ENCODE data around the gene ATP13A3. TPM values are rescaled to one million over a fixed set of nuclear protein-coding genes. Genes with fewer than 3 reads are reported as not detected.

The ATP13A3 gene
- total RNA-seq, 2 experiments from 2014 or later = 56.3 to 57.0 TPM

DNA sequence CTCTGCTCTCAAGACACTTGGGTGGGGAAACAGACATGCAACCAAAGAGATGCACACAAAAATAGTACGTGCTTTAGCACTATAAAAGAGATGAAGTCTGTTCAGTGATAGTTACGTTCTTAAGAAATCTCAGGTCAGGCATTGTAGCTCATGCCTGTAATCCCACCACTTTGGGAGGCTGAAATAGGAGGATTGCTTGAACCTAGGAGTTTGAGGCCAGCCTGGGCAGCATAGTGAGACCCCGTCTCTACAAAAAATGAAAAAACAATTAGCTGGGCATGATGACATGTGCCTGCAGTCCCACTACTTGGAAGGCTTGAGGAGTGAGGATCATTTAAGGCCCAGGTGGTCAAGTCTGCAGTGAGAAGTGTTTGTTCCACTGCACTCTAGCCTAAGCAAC, 52.3 kb downstream of the ATP13A3 start:
- ATAC-seq (ENCODE audit: low read depth) (no peak), DNase-seq (no peak)
- no peaks in the 10 kb centered on the region for H3K9me3 Mint-ChIP-seq
- peaks cover 30% of the 10 kb centered on the region for H3K36me3 Mint-ChIP-seq
- peaks cover 8% of the 10 kb centered on the region for H3K4me1 Mint-ChIP-seq
- H3K27me3 Mint-ChIP-seq = no peaks in the 10 kb centered on the region
- H3K4me3 Mint-ChIP-seq = no peak overlapping the region
- POLR2A ChIA-PET = no interaction called here
- no peak overlapping the region for H3K27ac Mint-ChIP-seq

DNA sequence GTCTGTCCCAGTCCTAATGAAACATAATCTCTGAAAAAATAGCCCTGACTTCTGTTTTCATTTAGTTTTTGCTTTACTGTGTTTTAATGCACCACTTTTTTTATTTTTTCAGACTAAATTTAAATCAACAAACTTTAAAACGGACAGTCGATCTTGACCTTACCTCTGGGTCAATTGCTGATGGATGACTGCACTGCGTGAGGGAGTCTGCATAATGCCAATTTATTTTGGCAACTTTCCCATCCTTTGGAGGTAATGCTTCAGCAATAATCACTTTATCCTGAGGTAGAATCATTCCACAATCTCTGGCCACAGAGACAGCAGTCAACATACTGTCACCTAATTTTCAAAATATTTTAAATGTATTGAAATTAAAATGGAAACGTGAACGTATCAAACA, 55.2 kb downstream of the ATP13A3 start:
- no peak for DNase-seq
- Mint-ChIP-seq H3K27ac (no peak overlapping the region), H3K9me3 (no peaks in the 10 kb centered on the region), H3K27me3 (no peaks in the 10 kb centered on the region), H3K36me3 (peaks cover 25% of the 10 kb centered on the region), H3K4me3 (no peak overlapping the region), H3K4me1 (peaks cover 1% of the 10 kb centered on the region)
- POLR2A ChIA-PET = no interaction called here
- no peak for ATAC-seq (ENCODE audit: low read depth)

- DNase-seq = no peak
- Mint-ChIP-seq H3K9me3 (no peaks in the 10 kb centered on the region), H3K4me3 (no peak overlapping the region), H3K27me3 (no peaks in the 10 kb centered on the region), H3K4me1 (peaks cover 2% of the 10 kb centered on the region), H3K36me3 (peaks cover 23% of the 10 kb centered on the region), H3K27ac (no peak overlapping the region)
- ATAC-seq (ENCODE audit: low read depth) = no peak
- POLR2A ChIA-PET = no interaction called here
Measured at GRCh38 chr3:194425399-194425798, 61.4 kb downstream of the ATP13A3 start.

DNA sequence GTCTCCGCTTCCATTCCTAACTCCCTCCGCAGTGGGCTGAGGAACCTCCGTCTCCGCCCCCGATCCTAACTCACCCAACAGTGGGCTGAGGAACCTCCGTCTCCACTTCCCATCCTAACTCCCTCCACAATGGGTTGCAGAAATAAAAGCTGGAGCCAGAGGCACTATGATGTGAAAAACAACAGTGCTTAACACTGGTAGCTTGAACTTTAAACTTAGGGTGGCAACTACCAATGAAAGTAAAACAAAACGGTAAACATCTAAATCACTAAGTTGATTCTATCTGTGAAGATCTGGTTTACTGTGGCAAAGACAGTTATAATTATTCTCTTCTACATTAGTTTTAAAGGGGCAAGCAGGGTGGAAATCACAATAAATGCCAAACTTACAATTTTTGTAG, 61.8 kb downstream of the ATP13A3 start:
- Mint-ChIP-seq H3K27me3 (no peaks in the 10 kb centered on the region), H3K9me3 (no peaks in the 10 kb centered on the region), H3K36me3 (peaks cover 23% of the 10 kb centered on the region), H3K4me1 (peaks cover 2% of the 10 kb centered on the region), H3K4me3 (no peak overlapping the region), H3K27ac (no peak overlapping the region)
- POLR2A ChIA-PET = no interaction called here
- DNase-seq (no peak), ATAC-seq (ENCODE audit: low read depth) (no peak)

DNA sequence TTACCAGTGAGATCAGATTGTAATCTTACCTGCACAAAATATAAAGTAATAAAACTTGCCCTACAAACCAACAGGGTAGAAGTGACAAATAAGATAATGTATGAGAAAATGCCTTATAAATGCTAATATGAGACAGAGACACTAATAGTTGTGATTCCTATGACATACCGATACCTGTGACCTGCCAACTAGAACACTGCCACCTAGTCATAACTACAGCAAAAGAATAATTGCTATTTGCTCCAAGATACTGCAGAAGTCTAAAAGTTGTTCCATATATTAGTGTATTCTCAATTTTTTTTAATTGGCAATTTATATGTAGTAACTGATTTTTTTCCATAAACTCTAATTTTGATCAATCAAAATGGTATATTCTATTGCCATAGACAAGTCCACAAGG, 62.4 kb downstream of the ATP13A3 start:
- Mint-ChIP-seq H3K9me3 (no peaks in the 10 kb centered on the region), H3K27me3 (no peaks in the 10 kb centered on the region), H3K36me3 (peaks cover 19% of the 10 kb centered on the region), H3K4me3 (no peak overlapping the region), H3K4me1 (peaks cover 2% of the 10 kb centered on the region), H3K27ac (no peak overlapping the region)
- no peak for DNase-seq
- POLR2A ChIA-PET = no interaction called here
- no peak for ATAC-seq (ENCODE audit: low read depth)

DNA sequence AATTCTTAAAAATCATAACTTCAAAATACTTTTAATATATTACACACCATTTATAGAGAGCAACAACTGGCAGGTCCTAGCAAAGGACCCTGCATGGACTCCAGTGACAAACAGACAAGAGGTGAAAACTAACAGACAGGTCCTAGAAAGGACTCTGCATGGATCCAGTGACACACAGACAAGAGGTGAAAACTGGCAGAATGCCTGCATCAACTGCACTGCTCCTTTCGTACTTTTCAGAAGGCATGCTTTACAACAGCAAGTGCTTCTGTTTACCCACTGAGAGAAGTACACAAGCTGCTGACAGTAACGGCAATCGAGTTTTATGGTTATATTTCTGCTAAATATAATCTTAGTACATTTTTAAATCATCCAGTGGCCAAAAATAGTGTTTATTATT, 63.5 kb downstream of the ATP13A3 start:
- H3K4me1 Mint-ChIP-seq = peaks cover 2% of the 10 kb centered on the region
- H3K27me3 Mint-ChIP-seq = no peaks in the 10 kb centered on the region
- no peaks in the 10 kb centered on the region for H3K9me3 Mint-ChIP-seq
- DNase-seq (no peak), ATAC-seq (ENCODE audit: low read depth) (no peak)
- H3K36me3 Mint-ChIP-seq = peaks cover 18% of the 10 kb centered on the region
- POLR2A ChIA-PET = no interaction called here
- no peak overlapping the region for H3K4me3 Mint-ChIP-seq
- H3K27ac Mint-ChIP-seq = no peak overlapping the region

DNA sequence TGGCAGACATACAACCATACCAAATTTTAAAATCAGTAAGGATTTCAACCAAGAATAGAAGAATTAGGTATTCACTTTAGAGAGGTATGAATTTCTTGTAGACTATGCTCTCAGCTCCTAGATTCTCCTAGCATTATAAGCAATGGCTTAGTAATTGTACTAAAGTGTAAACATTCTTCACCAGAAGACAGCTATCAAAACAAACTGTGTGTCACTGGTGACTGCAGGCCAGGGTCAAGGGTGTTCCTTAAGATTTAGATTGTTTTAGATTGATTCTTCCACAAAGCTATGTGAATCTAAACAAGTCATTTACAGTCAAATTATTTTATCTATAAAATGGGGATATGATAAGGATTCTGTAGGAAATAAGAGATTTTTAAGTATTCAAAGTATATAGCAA, 64.6 kb downstream of the ATP13A3 start:
- Mint-ChIP-seq H3K36me3 (peaks cover 16% of the 10 kb centered on the region), H3K27ac (no peak overlapping the region), H3K27me3 (no peaks in the 10 kb centered on the region), H3K4me3 (no peak overlapping the region), H3K9me3 (no peaks in the 10 kb centered on the region), H3K4me1 (peaks cover 2% of the 10 kb centered on the region)
- no peak for DNase-seq
- ATAC-seq (ENCODE audit: low read depth) = no peak
- POLR2A ChIA-PET = no interaction called here

- Mint-ChIP-seq H3K4me1 (peaks cover 2% of the 10 kb centered on the region), H3K4me3 (no peak overlapping the region), H3K9me3 (no peaks in the 10 kb centered on the region), H3K36me3 (peaks cover 12% of the 10 kb centered on the region), H3K27me3 (no peaks in the 10 kb centered on the region), H3K27ac (no peak overlapping the region)
- DNase-seq (no peak), ATAC-seq (ENCODE audit: low read depth) (no peak)
- POLR2A ChIA-PET = no interaction called here
Measured at GRCh38 chr3:194418671-194419070, 68.1 kb downstream of the ATP13A3 start.

GRCh38 chr3:194407423-194407822, 79.4 kb downstream of the ATP13A3 start:
- Mint-ChIP-seq H3K9me3 (no peaks in the 10 kb centered on the region), H3K4me1 (peaks cover 3% of the 10 kb centered on the region), H3K36me3 (peaks cover 8% of the 10 kb centered on the region), H3K27me3 (no peaks in the 10 kb centered on the region), H3K4me3 (no peak overlapping the region), H3K27ac (no peak overlapping the region)
- DNase-seq (no peak), ATAC-seq (ENCODE audit: low read depth) (no peak)
- POLR2A ChIA-PET = no interaction called here

DNA sequence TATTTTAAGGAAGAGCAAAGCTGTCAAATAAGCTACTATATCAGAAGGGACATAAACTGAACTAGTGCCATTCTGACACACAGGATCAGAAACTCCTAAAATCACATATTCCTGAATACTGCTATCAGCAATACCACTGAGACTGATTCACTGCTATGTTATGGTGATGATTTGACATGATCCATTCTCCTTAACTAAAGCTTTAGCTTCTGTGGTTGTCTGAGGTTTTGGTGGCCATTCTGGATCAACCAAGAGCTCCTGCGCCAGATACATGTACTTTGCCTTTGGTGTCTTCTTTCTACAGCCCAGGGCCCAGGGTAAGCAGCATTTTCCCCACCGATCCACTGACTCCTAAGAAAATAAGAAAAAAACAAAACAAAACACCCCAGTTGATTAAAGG, 81.0 kb downstream of the ATP13A3 start:
- Mint-ChIP-seq H3K36me3 (peaks cover 7% of the 10 kb centered on the region), H3K4me3 (no peak overlapping the region), H3K27ac (no peak overlapping the region), H3K4me1 (peaks cover 3% of the 10 kb centered on the region), H3K27me3 (no peaks in the 10 kb centered on the region), H3K9me3 (no peaks in the 10 kb centered on the region)
- DNase-seq (no peak), ATAC-seq (ENCODE audit: low read depth) (no peak)
- POLR2A ChIA-PET = no interaction called here

GRCh38 chr3:194404365-194405140, 82.2 kb downstream of the ATP13A3 start:
- peaks cover 2% of the 10 kb centered on the region for H3K27me3 Mint-ChIP-seq
- no peak overlapping the region for H3K27ac Mint-ChIP-seq
- no peak overlapping the region for H3K4me3 Mint-ChIP-seq
- no peak for ATAC-seq (ENCODE audit: low read depth)
- H3K36me3 Mint-ChIP-seq = peaks cover 7% of the 10 kb centered on the region
- no peaks in the 10 kb centered on the region for H3K9me3 Mint-ChIP-seq
- no peak for DNase-seq
- POLR2A ChIA-PET = interaction anchor here (0.6 kb wide), 1 partner anchor 18 kb away, joined by 3 read pairs; no protein-coding TSS in a partner anchor
- H3K4me1 Mint-ChIP-seq = peaks cover 8% of the 10 kb centered on the region

- Mint-ChIP-seq H3K9me3 (no peaks in the 10 kb centered on the region), H3K4me1 (peaks cover 28% of the 10 kb centered on the region), H3K36me3 (peaks cover 1% of the 10 kb centered on the region), H3K27ac (no peak overlapping the region), H3K27me3 (peaks cover 2% of the 10 kb centered on the region), H3K4me3 (no peak overlapping the region)
- DNase-seq (no peak), ATAC-seq (ENCODE audit: low read depth) (no peak)
- POLR2A ChIA-PET = no interaction called here
Measured at GRCh38 chr3:194401868-194402329, 84.9 kb downstream of the ATP13A3 start.

DNA sequence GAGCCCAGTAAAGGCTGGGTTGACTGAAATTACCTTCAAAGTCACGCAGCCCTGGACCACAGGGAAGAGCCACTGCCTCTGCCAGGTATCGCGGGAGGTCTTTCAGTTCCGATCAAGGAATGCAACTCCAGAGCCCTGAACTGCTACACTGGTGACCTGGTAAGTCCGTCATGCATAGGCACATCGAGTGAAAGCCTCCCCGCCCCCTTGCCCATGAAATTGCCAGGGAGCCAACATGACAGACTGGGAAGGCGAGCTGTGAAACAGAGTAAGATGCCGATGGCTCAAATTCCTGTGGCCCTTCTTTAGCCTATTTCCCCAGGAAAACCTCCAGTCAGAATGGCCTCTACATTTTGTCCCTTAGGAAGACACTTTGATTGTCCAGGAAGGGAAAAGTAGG, 85.5 kb downstream of the ATP13A3 start:
- POLR2A ChIA-PET = no interaction called here
- DNase-seq = no peak
- H3K4me3 Mint-ChIP-seq = no peak overlapping the region
- peaks cover 30% of the 10 kb centered on the region for H3K4me1 Mint-ChIP-seq
- ATAC-seq (ENCODE audit: low read depth) = no peak
- H3K36me3 Mint-ChIP-seq = peaks cover 1% of the 10 kb centered on the region
- H3K9me3 Mint-ChIP-seq = no peaks in the 10 kb centered on the region
- H3K27ac Mint-ChIP-seq = no peak overlapping the region
- H3K27me3 Mint-ChIP-seq = peaks cover 2% of the 10 kb centered on the region

DNA sequence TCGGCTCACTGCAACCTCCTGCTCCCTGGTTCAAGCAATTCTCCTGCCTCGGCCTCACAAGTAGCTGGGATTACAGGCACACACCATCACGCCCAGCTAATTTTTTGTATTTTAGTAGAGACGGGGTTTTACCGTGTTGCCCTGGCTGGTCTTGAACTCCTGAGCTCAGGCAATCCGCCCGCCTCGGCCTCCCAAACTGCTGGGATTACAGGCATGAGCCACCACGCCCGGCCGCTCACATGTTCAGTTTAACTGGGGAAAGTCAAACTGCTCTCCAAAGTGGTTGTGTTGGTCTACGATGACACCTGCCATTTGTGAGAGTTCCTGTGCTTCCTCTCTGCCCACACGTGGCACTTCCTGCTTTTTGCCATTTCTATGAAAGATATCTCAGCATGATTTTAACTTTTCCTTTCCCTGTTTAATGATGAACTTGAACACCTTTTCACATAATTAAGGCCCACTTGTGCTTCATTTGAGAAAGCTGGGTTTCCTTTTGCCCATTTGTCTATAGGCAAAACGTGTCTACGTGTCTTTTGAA, 86.9 kb downstream of the ATP13A3 start:
- peak overlapping the region; percentile 51 for H3K27ac Mint-ChIP-seq

More for the DNA sequence above, 86.9 kb downstream of the ATP13A3 start:
- no peak for DNase-seq
- H3K36me3 Mint-ChIP-seq = no peaks in the 10 kb centered on the region
- no peak for ATAC-seq (ENCODE audit: low read depth)
- H3K4me1 Mint-ChIP-seq = peaks cover 40% of the 10 kb centered on the region
- H3K27me3 Mint-ChIP-seq = peaks cover 2% of the 10 kb centered on the region
- H3K4me3 Mint-ChIP-seq = peak overlapping the region; percentile 8
- POLR2A ChIA-PET = no interaction called here
- no peaks in the 10 kb centered on the region for H3K9me3 Mint-ChIP-seq
